ENCODE data around the gene ATP5MC2.
"Not testable (repeated sequence)": the region's sequence is repeated elsewhere in the genome, so short reads cannot be mapped to it uniquely, and the experiment has no call there.

DNA sequence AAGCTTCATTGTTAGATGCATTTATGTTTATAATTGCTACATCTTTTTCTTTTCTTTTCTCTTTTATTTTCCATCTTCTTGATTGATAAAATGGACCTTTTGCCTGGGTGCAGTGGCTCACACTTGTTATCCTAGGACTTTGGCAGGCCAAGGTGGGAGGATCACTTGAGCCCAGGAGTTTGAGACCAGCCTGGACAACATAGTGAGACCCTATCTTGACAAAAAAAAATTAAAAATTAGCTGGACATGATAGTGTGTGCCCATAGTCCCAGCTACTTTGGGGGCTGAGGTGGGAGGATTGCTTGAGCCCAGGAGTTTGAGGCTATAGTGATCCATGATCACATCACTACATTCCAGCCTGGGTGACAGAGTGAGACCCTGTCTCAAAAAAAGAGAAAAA lies 40.2 kb downstream of the ATP5MC2 start:
- TF ChIP-seq CTCF (IDR thresholded peaks at IDR 0.05; ENCODE audit: insufficient read depth, low read length); POLR2AphosphoS5 (IDR thresholded peaks at IDR 0.05; ENCODE audit: low read depth); REST (IDR thresholded peaks at IDR 0.05; ENCODE audit: insufficient replicate concordance, low read depth); SPI1 (IDR thresholded peaks at IDR 0.05; ENCODE audit: borderline replicate concordance, low read depth): not testable (repeated sequence)
